KMS-11 (cell line): ENCODE measurements around the gene GSE1.

Source experiments
- H2AFZ ChIP-seq: fragments of 200-600 bp; sonication (generic); 2 replicates; pipeline ENCODE4 v1.6.1; 2016; ENCODE audit warnings: antibody characterized with exemption, mixed run types, low read depth
- H3K27ac ChIP-seq: fragments of 200-600 bp; sonication (generic); 2 replicates; pipeline ENCODE4 v1.6.1; 2016; ENCODE audit warnings: mild to moderate bottlenecking, mixed run types
- H3K27me3 ChIP-seq: fragments of 200-600 bp; sonication (generic); 2 replicates; pipeline ENCODE4 v1.6.1; 2017; ENCODE audit warnings: mild to moderate bottlenecking, low read depth, mixed run types, moderate library complexity; ENCODE audit not compliant: insufficient read depth
- H3K36me3 ChIP-seq: fragments of 200-600 bp; sonication (generic); 2 replicates; pipeline ENCODE4 v1.6.1; 2017; ENCODE audit warnings: mild to moderate bottlenecking, mixed run types; ENCODE audit not compliant: insufficient read depth
- H3K4me1 ChIP-seq: fragments of 200-600 bp; sonication (generic); 2 replicates; pipeline ENCODE4 v1.6.1; 2016; ENCODE audit warnings: mild to moderate bottlenecking, low read depth, mixed run types; ENCODE audit not compliant: poor library complexity, severe bottlenecking
- H3K4me2 ChIP-seq: fragments of 200-600 bp; sonication (generic); 2 replicates; pipeline ENCODE4 v1.7.0; 2016; ENCODE audit warnings: mild to moderate bottlenecking, mixed run types
- H3K4me3 ChIP-seq: fragments of 200-600 bp; sonication (generic); IDR thresholded peaks from 2 replicates; pipeline ENCODE4 v1.6.1; 2017; ENCODE audit warnings: low read depth, low read length, mixed read lengths; ENCODE audit not compliant: insufficient read depth
- H3K79me2 ChIP-seq: fragments of 200-600 bp; sonication (generic); 2 replicates; pipeline ENCODE4 v1.6.1; 2016; ENCODE audit warnings: low read depth, mixed run types; ENCODE audit not compliant: insufficient read depth
- H3K9ac ChIP-seq: fragments of 200-600 bp; sonication (generic); 2 replicates; pipeline ENCODE4 v1.6.1; 2016; ENCODE audit warnings: mild to moderate bottlenecking, mixed run types
- H4K20me1 ChIP-seq: fragments of 200-600 bp; sonication (generic); 2 replicates; pipeline ENCODE4 v1.6.1; 2016; ENCODE audit warnings: mild to moderate bottlenecking, mixed run types; ENCODE audit not compliant: insufficient read depth
- CTCF ChIP-seq: fragments of 200-600 bp; sonication (generic); conservative IDR thresholded peaks from 2 replicates; pipeline ENCODE4 v1.6.1; 2017; ENCODE audit warnings: low read depth, mild to moderate bottlenecking, antibody characterized with exemption, low read length, moderate library complexity, mixed read lengths

Gene GSE1

GRCh38 chr16:85632709-85633437 lies 19.8 kb downstream of the GSE1 start:
- Histone ChIP-seq H2AFZ (no peak overlapping the region), H3K79me2 (peaks cover 26% of the 10 kb centered on the region; the same call in 1 of the 2 replicates), H3K36me3 (no peaks in the 10 kb centered on the region)

GRCh38 chr16:85633438-85633743 lies 20.3 kb downstream of the GSE1 start:
- no peak overlapping the region for H2AFZ ChIP-seq
- H3K27ac ChIP-seq, result no peak overlapping the region
- no peaks in the 10 kb centered on the region for H3K36me3 ChIP-seq
- no peak for TF ChIP-seq CTCF
- H3K4me3 ChIP-seq, result no peak overlapping the region
- no peaks in the 10 kb centered on the region for H3K4me1 ChIP-seq
- H3K4me2 ChIP-seq, result no peak overlapping the region
- no peak overlapping the region for H3K9ac ChIP-seq
- no peaks in the 10 kb centered on the region for H3K27me3 ChIP-seq
- H4K20me1 ChIP-seq, result no peaks in the 10 kb centered on the region
- H3K79me2 ChIP-seq, result peaks cover 26% of the 10 kb centered on the region; the same call in 1 of the 2 replicates

More at GRCh38 chr16:85632709-85633437, 19.8 kb downstream of the GSE1 start:
- no peak for TF ChIP-seq CTCF
- no peak overlapping the region for H3K27ac ChIP-seq
- no peak overlapping the region for H3K9ac ChIP-seq
- no peaks in the 10 kb centered on the region for H3K27me3 ChIP-seq
- no peak overlapping the region for H3K4me3 ChIP-seq
- no peak overlapping the region for H3K4me2 ChIP-seq
- H4K20me1 ChIP-seq, result no peaks in the 10 kb centered on the region
- no peaks in the 10 kb centered on the region for H3K4me1 ChIP-seq

GRCh38 chr16:85633888-85634287 lies 20.8 kb downstream of the GSE1 start:
- peaks cover 26% of the 10 kb centered on the region; the same call in 1 of the 2 replicates for H3K79me2 ChIP-seq
- no peak for TF ChIP-seq CTCF
- H3K9ac ChIP-seq, result no peak overlapping the region
- H3K4me2 ChIP-seq, result no peak overlapping the region
- no peaks in the 10 kb centered on the region for H3K27me3 ChIP-seq
- H3K4me1 ChIP-seq, result no peaks in the 10 kb centered on the region
- H3K36me3 ChIP-seq, result no peaks in the 10 kb centered on the region
- H3K4me3 ChIP-seq, result no peak overlapping the region
- no peak overlapping the region for H2AFZ ChIP-seq
- H3K27ac ChIP-seq, result no peak overlapping the region
- no peaks in the 10 kb centered on the region for H4K20me1 ChIP-seq

- Histone ChIP-seq H3K79me2 (peaks cover 21% of the 10 kb centered on the region; the same call in 1 of the 2 replicates), H3K27me3 (no peaks in the 10 kb centered on the region), H3K27ac (no peak overlapping the region), H4K20me1 (no peaks in the 10 kb centered on the region), H3K36me3 (no peaks in the 10 kb centered on the region), H3K4me2 (no peak overlapping the region), H2AFZ (no peak overlapping the region), H3K4me1 (no peaks in the 10 kb centered on the region), H3K4me3 (no peak overlapping the region), H3K9ac (no peak overlapping the region)
- no peak for TF ChIP-seq CTCF
Observed at GRCh38 chr16:85634747-85635544, 21.8 kb downstream of the GSE1 start.
